Activated CD4-positive, CD25-positive, alpha-beta regulatory T cell treated with anti-CD3 and anti-CD28 coated beads, Interleukin-2, amount 50 U/mL, for 72 hours (primary cell): ENCODE measurements around the gene SYT17.
A peak's percentile ranks its signal among the peaks of the same experiment; 100 is the strongest.

Experiments
- DNase-seq: peaks from one replicate; pipeline ENCODE4 v3.0.0; 2021

Gene SYT17, protein sequence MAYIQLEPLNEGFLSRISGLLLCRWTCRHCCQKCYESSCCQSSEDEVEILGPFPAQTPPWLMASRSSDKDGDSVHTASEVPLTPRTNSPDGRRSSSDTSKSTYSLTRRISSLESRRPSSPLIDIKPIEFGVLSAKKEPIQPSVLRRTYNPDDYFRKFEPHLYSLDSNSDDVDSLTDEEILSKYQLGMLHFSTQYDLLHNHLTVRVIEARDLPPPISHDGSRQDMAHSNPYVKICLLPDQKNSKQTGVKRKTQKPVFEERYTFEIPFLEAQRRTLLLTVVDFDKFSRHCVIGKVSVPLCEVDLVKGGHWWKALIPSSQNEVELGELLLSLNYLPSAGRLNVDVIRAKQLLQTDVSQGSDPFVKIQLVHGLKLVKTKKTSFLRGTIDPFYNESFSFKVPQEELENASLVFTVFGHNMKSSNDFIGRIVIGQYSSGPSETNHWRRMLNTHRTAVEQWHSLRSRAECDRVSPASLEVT

DNA sequence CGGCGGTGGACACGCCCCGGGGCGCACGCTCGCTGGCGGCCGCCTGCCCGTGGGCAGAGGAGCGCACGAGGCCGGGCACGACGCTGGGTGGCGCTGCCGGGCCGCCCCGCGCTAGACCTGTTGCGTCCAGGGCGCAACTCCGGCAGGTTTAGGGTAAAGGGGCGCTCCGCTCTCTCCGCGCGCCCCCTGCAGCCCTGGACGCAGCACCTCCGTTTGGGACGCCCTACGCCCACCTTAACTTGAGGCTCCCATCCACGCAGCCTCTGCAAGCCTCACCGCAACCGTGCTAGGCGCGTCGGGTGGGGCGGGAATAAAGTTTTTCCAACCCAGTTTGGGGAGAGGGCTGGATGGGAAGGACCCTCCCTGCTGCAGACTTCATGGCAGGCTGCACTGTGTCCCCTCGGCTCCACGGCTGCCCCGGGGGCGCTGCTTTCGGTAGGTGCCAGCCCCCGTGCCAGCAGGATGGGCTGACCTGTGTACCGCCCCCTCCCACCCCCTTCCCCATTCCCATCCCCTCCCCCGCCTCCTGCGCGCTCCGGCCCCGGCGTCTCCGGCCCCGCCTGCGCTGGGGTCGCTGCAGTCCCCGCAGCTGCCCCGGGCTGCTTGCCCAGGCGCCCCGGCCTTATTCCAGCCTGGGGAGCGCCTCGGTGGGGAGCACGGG, at the start of gene SYT17:
Gene SYT17 (plus strand): TSS at position 531 of the 661 bp plus-strand sequence. CDS start 407 bp downstream, outside the sequence.
- peak; percentile 40 for DNase-seq

DNA sequence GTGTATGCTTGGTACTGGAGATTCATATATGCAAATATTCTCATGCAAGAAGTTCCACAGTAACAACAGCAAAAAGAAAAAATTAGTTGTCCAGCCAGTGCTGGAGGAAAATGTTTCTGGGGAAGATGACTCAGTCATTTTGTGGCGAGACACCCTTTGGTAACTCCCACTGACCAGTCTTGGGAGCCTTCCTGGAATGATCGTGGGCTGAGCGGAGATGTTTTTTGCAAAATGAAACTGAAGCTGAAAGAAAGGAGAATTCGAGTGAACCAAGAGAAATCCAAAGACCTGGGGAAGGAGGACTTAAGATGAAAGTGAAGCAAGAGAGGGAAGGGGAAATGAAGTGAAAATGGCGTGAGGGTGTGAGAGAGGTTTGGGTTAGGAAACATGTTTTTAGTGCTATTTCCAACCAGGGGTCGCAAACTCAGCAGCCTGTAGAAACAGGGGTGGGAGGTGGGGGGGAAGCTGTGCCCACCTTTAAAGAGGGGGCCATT, 49.1 kb upstream of the SYT17 start:
- DNase-seq: no peak

DNA sequence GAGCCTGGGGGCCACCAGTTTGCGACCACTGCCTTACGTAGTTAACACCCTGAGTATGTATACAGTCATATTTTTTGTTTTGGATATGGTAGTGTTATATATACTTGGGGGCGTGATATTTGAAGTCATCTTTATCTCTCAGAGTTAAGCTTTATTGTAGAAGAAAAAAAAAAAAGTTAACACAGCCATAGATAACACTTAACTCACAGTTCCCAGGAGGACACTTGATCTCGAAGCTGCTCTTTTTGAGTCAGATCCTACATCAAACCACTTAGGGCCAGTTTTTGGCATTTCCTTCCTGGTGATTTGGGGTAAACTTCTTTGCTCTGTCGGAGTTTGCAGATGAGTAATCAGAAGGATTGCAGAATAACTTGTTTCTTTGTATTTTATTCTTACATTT, 48.5 kb upstream of the SYT17 start:
- DNase-seq: no peak

DNA sequence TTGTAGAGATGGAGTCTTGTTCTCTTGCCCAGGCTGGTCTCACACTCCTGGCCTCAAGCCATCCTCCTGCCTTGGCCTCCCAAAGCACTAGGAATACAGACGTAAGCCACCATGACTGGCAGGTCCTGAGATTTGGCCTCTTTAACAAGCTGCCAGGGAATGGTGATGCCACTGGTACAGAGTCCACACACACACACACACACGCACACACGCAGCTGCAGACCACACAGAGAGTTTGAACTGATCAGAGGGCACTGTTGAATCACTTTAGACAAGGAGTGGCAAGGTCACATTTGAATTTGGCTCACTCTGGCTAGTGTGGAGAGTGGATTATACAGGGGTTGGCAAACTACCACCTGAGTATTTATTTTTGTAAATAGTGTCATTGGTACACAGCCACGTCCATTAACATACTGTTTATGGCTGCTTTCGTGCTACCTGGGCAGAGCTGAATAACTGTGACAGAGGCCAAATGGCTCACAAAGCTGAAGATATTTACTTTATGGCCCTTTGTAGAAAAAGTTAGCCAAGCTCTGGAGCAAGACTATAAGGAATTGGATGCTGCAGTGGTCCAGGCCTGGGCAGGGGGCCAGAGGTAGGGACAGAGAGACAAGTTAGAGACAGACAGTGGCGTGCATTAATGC, 44.4 kb upstream of the SYT17 start:
- DNase-seq: no peak

DNA sequence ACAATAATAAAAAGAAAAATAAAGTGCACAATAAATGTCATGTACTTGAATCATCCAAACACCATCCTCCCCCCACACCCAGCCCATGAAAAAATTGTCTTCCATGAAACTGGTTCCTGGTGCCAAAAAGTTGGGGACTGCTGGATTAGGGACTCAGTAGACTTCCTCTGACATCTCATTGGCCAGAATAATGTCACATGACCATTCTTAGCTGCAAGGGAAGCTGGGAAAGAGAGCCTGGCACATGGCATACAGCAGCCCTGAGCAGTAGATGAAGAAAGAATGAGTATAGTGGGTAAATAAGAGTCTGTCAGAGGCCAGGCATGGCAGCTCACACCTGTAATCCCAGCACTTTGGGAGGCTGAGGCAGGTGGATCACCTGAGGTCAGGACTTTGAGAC, 41.7 kb upstream of the SYT17 start:
- DNase-seq: no peak

DNA sequence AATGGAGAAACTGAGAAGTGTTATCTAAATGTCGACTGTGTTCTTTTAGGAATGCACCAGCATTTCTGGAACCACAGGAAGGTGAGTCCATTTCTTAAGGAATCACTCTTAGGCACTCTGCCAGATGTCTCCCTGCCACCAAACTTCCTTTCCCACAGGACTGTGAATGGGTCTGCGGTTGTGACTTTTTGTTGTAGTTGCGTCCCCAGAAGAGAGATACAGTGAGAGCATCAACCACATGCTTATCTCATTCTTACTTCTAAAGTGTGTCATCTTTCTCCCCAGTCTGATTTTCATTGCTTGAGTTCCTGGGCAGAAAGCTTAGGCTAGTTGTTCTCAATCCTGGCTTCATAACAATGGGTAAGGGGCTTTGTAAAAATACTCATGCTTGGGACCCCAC, 40.8 kb upstream of the SYT17 start:
- DNase-seq: no peak

DNA sequence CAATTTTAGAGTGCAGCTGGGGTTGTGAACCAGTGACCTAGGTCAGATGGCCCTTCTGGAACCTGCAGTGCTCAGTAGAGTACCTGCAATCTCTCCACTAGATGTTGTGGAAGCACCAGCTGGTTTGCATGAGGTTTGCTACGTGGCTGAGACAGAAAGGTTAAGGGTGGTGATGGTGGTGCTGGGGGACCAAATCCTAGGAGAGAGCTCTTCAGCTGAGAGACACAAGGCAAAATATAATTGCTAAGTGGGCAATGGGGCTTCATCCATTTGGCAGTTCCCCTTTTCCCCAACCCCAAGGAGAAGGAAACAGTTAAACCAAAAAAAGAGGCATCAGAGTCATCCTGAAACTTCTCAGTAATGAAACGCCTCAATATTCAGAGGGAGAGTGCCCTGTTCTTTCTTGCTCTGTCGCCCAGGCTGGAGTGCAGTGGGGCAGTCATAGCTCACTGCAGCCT, 40.3 kb upstream of the SYT17 start:
- no peak for DNase-seq

DNA sequence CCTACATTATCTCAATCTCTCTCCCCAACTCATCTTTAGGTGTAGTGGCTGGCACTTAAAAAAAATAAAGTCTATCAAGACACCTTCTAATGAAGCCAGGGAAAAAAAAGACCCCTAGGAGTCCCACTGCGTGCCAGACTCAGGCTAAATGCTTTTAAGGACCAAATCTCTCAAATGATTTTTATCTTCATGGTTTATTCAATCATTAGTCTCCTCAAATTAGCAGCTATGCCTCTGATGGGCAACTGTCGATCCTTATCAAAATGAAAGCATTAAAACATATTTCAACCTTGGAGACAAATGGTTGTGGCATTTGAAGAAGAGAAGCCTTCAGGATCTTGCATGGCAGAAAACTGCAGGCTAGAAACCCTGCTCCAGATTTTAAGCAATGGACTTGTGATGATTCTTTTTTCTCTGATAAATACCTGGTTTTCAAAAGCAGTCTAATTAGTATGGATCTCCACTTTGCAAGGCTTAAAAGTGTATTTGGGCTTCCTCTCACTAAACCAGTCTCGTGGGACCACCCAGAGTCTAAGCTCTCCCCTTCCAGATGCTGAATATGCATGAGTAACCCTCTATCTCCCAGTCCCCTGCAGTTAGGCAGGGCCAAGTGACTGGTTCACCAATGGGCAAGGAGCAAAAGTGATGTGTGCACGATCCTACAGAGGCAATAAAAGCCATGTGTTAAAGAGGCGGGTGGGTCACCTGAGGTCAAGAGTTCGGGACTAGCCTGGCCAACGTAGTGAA, 39.4 kb upstream of the SYT17 start:
- no peak for DNase-seq

DNA sequence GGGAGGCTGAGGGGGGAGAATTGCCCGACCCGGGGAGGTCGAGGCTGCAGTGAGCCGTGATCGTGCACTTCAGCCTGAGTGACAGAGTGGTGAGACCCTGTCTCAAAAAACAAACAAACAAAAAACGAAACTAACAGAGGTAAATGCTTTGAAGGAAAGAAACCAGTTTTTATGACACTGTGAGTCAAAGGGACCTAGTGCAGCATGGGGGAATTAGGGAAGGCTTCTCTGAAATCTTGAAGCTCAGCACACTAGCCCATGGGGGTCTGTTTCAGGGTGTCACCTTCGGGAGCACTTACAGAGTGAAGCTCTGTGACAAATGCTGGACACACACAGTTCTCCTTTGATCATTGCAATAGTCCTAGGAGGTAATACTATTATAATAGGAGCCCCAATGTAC, 37.7 kb upstream of the SYT17 start:
- no peak for DNase-seq

DNA sequence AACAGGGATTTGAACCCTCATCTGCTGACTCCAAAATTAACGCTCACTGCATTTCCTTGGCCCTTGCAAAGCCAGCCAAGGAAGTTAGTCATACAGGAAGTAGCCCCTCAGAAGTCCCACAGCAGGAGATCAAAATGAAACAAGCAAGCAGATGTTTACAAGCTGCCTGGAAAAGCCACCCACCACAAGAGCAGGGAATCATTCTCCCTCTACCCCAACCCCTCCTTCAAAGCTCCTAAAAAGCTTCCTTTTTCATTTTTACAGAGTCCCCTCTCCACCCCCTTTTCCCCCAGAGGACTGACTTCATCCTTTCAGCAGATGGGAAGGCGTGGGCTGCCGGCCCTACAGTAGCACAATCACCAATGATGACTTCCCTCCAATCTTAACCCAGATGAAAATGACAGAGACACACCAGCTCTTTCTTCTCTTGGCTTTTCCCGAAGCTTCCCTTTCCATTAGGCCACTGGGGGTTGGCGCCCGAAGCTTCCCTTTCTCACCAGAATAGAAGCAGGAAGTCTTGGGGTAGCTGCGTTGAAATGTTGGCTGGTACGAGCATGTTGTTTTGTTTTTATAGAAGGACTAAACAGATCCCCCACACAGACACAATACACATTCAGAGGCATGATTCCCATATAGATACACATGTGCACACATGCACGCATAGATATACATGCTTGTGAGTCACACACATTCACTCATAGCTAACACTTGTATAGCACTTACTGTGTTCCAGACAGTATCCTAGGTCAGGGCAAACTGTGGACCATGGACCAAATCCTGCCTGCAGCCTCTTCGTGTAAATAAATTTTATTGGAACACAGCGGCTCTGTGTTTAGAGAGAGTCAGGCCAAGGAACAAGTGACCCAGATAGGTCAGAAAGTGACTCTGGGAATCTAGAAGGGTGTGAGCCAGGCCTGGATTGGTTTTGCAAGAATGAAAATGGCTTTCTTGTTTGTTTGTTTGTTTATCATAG, 36.9 kb upstream of the SYT17 start:
- no peak for DNase-seq

DNA sequence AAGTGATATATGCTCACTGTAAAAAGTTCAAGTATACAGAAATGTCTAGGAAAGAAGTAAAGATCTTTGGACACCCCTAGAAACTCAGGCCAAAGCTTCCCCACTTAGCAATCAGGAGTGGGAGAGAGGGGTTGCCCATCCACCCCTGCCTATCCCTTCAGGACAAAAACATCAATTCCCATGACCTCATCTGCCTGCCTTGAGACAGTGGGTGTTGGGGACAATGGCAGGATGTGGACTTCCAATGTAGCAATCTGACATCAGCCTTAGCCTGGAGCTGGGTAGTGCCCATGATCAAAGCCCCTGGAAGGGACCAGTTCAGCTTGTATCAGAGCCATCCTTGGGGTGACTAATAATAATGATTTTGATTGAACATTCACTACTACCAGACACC, 36.2 kb upstream of the SYT17 start:
- no peak for DNase-seq

DNA sequence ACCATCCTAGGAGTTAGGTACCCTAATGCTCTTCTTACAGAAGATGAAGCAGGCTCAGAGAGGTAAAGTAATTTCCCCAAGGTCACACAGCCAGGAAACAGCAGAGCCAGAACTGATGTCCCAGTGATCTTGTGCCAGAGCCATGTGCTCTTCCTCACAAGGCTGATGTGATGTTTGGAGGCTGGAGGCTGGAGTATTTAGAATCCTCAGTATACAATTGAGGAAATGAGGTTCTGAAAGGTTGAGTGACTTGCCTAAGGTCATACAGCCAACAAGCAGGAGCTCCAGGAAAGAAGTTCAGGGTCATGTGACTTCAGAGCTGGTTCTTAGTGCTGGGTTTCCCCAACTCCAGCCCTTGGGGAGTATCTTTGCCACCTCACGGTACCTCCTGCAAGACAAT, 35.8 kb upstream of the SYT17 start:
- no peak for DNase-seq

DNA sequence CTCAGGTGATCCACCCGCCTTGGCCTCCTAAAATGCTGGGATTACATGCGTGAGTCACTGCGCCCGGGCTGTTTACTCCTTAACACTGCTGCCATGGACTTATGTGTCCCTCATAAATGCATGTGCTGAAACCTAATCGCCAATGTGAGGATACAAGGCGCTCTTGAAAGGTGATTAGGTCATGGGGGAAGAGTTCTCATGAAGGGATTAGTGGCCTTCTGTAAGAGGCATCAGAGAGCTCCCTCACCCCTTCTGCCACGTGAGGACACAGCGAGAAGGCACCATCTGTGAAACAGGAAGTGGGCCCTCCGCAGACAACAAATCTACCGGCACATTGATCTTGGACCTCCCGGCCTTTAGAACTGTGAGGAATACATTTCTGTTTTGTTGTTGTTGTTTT, 35.1 kb upstream of the SYT17 start:
- no peak for DNase-seq

DNA sequence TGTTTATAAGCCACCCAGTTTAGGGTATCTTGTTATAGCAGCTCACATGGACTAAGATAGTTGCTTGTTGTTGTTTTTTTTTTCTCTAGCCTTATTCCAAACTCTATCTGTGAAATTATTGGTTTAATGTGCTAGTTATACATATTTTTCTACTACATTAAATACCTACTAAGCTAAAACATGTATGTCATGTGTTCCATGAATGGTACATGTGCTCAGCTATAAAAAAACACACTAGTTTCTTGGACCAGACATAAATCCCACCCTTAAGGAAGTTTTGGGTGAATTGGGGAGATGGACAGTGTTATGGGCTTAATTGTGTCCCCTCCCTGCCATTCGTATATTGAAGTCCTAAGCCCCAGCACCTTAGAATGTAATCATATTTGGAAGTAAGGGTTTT, 34.4 kb upstream of the SYT17 start:
- no peak for DNase-seq

DNA sequence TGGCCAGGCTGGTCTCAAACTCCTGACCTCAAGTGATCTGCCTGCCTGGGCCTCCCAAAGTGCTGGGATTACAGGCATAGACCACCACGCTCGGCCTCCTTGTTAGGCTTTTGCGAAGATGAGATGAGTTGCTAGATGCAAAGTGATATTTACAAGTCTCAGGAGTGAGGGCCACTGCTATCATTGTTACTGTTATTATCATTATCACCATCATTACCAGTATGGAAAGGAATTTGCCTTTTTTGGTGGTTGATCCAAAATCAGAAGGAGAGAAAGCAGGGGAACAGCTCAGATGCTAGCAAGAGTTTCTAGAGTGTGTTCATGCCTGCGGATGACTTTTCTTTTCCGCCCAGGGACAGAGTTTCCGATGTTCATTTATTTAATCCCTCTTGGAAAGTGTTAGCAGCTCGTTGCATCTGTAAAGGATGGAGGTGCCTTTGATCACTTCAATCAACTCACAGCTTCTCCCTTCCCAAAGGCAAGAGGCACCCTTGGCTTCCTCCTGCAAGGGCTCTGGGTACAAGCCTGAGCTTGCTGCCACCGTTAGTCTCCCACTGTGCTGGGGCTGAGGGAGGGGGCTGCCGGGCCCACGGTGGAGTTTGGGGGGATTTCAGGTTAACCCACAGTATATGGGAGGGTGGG, 32.7 kb upstream of the SYT17 start:
- no peak for DNase-seq

DNA sequence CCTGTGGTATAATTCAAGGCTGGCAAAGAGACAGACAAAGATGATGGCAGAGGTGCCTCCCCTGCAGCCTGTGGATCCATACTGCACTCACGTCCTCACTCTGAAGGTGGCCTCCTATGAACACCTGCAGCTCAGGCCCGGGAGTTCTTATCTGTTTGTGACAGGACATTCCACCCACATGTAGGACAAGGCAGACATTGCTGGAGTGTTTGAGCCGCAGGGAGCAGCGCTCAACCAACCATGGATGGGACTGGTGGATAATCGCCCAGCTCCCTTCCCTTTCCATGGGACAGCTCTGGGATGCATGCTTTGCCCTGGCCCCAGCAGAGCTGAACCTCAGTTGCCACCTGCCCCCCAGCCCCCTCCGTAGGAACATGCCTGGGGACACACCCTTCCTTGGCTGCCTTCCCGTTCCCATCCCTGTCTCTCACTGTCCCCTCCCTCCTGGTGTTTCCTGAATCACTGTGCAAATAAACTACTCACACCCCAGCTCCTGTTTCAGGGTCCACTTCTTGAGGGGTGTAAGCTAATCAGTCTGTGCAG, 32.1 kb upstream of the SYT17 start:
- DNase-seq: no peak

DNA sequence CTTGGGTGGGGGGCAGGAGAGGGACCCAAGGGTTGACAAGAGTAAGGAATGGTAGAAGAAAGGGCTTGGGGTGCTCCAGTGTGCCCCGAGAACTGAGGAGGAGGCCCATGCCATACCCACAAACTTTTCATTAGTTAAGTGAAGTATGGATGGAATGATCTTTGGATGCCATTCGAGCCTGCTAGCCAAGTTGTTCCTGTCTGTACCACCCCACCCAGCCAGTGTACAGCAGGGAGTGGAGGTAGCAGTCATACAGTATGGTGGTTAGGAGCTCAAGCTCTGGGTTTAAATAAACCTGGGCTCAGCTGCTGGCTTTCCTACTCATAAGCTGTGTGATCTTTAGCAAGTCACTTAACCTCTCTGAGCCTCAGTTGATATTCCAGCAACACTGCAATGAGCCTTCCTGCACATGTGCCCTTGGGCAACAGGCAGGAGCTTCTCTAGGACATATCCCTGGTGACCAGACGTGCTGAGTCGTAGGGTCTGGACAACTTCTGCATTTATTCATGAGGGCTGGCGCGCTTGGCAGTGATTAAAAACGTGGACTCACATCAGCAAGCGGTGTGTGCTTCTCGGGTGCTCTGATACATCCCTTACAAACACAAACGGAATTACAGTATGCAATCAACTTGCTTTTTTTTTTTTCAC, 31.4 kb upstream of the SYT17 start:
- DNase-seq: no peak

DNA sequence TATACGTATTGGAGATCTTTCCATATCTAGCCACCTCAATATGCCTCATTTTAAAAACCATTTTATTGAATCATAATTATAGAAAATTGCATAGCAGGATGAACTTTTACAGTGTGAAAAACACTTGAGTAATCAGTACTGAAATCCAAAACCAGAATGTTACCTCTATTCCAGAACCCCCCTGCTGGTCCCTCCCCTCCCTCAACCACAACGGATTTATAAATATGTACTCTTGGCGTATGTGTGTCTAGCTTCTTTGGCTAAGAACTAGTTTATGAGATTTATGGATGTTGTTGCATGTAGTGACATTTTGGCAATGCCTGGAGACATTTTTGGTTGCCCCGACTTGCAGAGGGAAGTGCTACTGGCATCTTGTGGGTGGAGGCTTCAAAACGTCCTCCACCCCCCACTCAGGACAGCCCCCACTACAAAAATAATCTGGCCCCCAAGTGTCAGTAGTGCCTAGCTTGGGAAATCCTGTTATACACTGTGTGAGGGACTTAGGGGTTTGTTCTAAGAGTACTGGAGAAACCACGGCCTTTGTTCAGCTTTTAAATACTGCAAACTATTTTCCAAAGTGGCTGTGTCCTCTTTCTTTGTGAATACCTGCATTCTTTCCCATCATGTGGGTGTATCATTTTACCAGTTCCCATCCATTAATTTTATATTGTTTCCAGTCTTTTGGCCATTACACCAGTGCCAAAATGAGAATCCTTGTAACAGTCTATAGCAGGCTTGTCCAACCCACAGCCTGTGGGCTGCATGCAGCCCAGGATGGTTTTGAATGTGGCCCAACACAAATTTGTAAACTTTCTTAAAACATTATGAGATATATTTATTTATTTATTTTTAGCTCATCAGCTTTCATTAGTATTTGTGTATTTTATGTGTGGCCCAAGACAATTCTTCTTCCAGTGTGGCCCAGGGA, 30.6 kb upstream of the SYT17 start:
- DNase-seq: no peak

DNA sequence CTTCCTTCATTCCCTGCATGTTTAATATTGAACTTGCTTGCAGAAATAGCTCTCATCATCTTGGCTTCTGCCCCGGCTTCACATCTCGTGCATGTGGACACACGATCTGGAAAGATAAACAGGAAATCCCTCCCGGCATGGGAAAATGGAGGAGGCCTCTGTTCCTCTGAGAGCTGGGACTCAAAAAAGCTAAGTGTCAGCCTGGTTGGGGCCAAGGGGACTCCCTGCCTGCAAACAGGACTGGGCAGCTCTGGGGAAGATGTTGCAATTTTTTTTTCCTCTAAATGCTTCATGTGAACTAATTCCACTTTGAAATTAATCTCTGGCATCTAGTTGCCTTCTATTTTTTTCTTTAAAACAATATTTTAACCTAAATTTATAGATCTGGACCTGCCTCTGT, 29.4 kb upstream of the SYT17 start:
- no peak for DNase-seq
